ENCODE data around the gene CLSTN2. TPM values are rescaled to one million over a fixed set of nuclear protein-coding genes. Genes with fewer than 3 reads are reported as not detected.

CLSTN2 gene
- total RNA-seq, 1 donor from 2014 or later, result 80.9 TPM

GRCh38 chr3:140466535-140466934 lies 531.5 kb downstream of the CLSTN2 start:
- no peak overlapping the region for H3K4me3 Mint-ChIP-seq (ENCODE audit: unreplicated experiment)
- TF ChIP-seq, protein P1, sequence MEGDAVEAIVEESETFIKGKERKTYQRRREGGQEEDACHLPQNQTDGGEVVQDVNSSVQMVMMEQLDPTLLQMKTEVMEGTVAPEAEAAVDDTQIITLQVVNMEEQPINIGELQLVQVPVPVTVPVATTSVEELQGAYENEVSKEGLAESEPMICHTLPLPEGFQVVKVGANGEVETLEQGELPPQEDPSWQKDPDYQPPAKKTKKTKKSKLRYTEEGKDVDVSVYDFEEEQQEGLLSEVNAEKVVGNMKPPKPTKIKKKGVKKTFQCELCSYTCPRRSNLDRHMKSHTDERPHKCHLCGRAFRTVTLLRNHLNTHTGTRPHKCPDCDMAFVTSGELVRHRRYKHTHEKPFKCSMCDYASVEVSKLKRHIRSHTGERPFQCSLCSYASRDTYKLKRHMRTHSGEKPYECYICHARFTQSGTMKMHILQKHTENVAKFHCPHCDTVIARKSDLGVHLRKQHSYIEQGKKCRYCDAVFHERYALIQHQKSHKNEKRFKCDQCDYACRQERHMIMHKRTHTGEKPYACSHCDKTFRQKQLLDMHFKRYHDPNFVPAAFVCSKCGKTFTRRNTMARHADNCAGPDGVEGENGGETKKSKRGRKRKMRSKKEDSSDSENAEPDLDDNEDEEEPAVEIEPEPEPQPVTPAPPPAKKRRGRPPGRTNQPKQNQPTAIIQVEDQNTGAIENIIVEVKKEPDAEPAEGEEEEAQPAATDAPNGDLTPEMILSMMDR (IDR thresholded peaks at IDR 0.05; ENCODE audit: insufficient read depth, low read depth, low read length), result no peak
- TF ChIP-seq EZH2 (IDR thresholded peaks at IDR 0.05; ENCODE audit: insufficient read depth, low read length), result no peak
- Histone ChIP-seq H3K36me3 (ENCODE audit: insufficient read depth, low read length) (no peaks in the 10 kb centered on the region), H3K79me2 (ENCODE audit: insufficient read depth, low read length) (no peaks in the 10 kb centered on the region), H3K27ac (ENCODE audit: low read depth, low read length) (no peak overlapping the region), H3K4me3 (ENCODE audit: insufficient read depth, low read depth, low read length) (no peak overlapping the region), H3K9ac (ENCODE audit: low read length) (no peak overlapping the region), H3K9me3 (ENCODE audit: insufficient read depth, low read depth, low read length) (no peaks in the 10 kb centered on the region), H2AFZ (ENCODE audit: low read depth, low read length) (no peak overlapping the region), H3K4me1 (ENCODE audit: insufficient read depth, low read length) (peaks cover 5% of the 10 kb centered on the region), H4K20me1 (ENCODE audit: insufficient read depth, low read length) (no peaks in the 10 kb centered on the region), H3K4me2 (ENCODE audit: low read length) (no peak overlapping the region), H3K27me3 (ENCODE audit: insufficient read depth, low read length) (no peaks in the 10 kb centered on the region)
- H3K27ac Mint-ChIP-seq (ENCODE audit: unreplicated experiment), result peak overlapping the region; percentile 63
- H3K4me1 Mint-ChIP-seq (ENCODE audit: low read depth, unreplicated experiment), result peaks cover 28% of the 10 kb centered on the region
- no peak for FAIRE-seq
- DNase-seq (ENCODE audit: low read depth), result no peak
- H3K9me3 Mint-ChIP-seq (ENCODE audit: unreplicated experiment), result peaks cover 3% of the 10 kb centered on the region
- peaks cover 22% of the 10 kb centered on the region for H3K36me3 Mint-ChIP-seq (ENCODE audit: low read depth, unreplicated experiment)
- no peaks in the 10 kb centered on the region for H3K27me3 Mint-ChIP-seq (ENCODE audit: low read depth, unreplicated experiment)

GRCh38 chr3:140467104-140467577 lies 532.2 kb downstream of the CLSTN2 start:
- H3K36me3 Mint-ChIP-seq (ENCODE audit: low read depth, unreplicated experiment), result peaks cover 26% of the 10 kb centered on the region
- H2AFZ ChIP-seq (ENCODE audit: low read depth, low read length), result no peak overlapping the region
- no peaks in the 10 kb centered on the region for H3K79me2 ChIP-seq (ENCODE audit: insufficient read depth, low read length)
- peak overlapping the region; percentile 6 for H3K4me2 ChIP-seq (ENCODE audit: low read length)
- H3K27ac ChIP-seq (ENCODE audit: low read depth, low read length), result peak overlapping the region; percentile 8
- H3K4me3 Mint-ChIP-seq (ENCODE audit: unreplicated experiment), result no peak overlapping the region
- H3K9ac ChIP-seq (ENCODE audit: low read length), result no peak overlapping the region
- no peak overlapping the region for H3K4me3 ChIP-seq (ENCODE audit: insufficient read depth, low read depth, low read length)
- no peaks in the 10 kb centered on the region for H3K27me3 Mint-ChIP-seq (ENCODE audit: low read depth, unreplicated experiment)
- no peaks in the 10 kb centered on the region for H4K20me1 ChIP-seq (ENCODE audit: insufficient read depth, low read length)
- H3K9me3 ChIP-seq (ENCODE audit: insufficient read depth, low read depth, low read length), result no peaks in the 10 kb centered on the region
- no peaks in the 10 kb centered on the region for H3K36me3 ChIP-seq (ENCODE audit: insufficient read depth, low read length)
- H3K9me3 Mint-ChIP-seq (ENCODE audit: unreplicated experiment), result peaks cover 3% of the 10 kb centered on the region
- peak overlapping the region; percentile 86 for H3K27ac Mint-ChIP-seq (ENCODE audit: unreplicated experiment)
- TF ChIP-seq EZH2 (IDR thresholded peaks at IDR 0.05; ENCODE audit: insufficient read depth, low read length), result no peak
- TF ChIP-seq, protein P1 (IDR thresholded peaks at IDR 0.05; ENCODE audit: insufficient read depth, low read depth, low read length), result no peak
- peaks cover 5% of the 10 kb centered on the region for H3K4me1 ChIP-seq (ENCODE audit: insufficient read depth, low read length)
- DNase-seq (ENCODE audit: low read depth) (peak; percentile 57), FAIRE-seq (no peak)
- H3K27me3 ChIP-seq (ENCODE audit: insufficient read depth, low read length), result no peaks in the 10 kb centered on the region
- peaks cover 28% of the 10 kb centered on the region for H3K4me1 Mint-ChIP-seq (ENCODE audit: low read depth, unreplicated experiment)

- Mint-ChIP-seq H3K27me3 (ENCODE audit: low read depth, unreplicated experiment) (no peaks in the 10 kb centered on the region), H3K36me3 (ENCODE audit: low read depth, unreplicated experiment) (peaks cover 32% of the 10 kb centered on the region), H3K4me3 (ENCODE audit: unreplicated experiment) (peak overlapping the region; percentile 58), H3K9me3 (ENCODE audit: unreplicated experiment) (peaks cover 3% of the 10 kb centered on the region), H3K4me1 (ENCODE audit: low read depth, unreplicated experiment) (peaks cover 28% of the 10 kb centered on the region), H3K27ac (ENCODE audit: unreplicated experiment) (peak overlapping the region; percentile 86)
- H3K4me2 ChIP-seq (ENCODE audit: low read length), result no peak overlapping the region
- FAIRE-seq (no peak), DNase-seq (ENCODE audit: low read depth) (peak; percentile 13)
- no peak overlapping the region for H3K4me3 ChIP-seq (ENCODE audit: insufficient read depth, low read depth, low read length)
- H4K20me1 ChIP-seq (ENCODE audit: insufficient read depth, low read length), result no peaks in the 10 kb centered on the region
- no peak for TF ChIP-seq EZH2 (IDR thresholded peaks at IDR 0.05; ENCODE audit: insufficient read depth, low read length)
- TF ChIP-seq, protein P1 (IDR thresholded peaks at IDR 0.05; ENCODE audit: insufficient read depth, low read depth, low read length), result no peak
- no peaks in the 10 kb centered on the region for H3K79me2 ChIP-seq (ENCODE audit: insufficient read depth, low read length)
- H3K9ac ChIP-seq (ENCODE audit: low read length), result no peak overlapping the region
- no peak overlapping the region for H3K27ac ChIP-seq (ENCODE audit: low read depth, low read length)
- no peaks in the 10 kb centered on the region for H3K27me3 ChIP-seq (ENCODE audit: insufficient read depth, low read length)
- peaks cover 10% of the 10 kb centered on the region for H3K4me1 ChIP-seq (ENCODE audit: insufficient read depth, low read length)
- no peak overlapping the region for H2AFZ ChIP-seq (ENCODE audit: low read depth, low read length)
- no peaks in the 10 kb centered on the region for H3K9me3 ChIP-seq (ENCODE audit: insufficient read depth, low read depth, low read length)
- H3K36me3 ChIP-seq (ENCODE audit: insufficient read depth, low read length), result no peaks in the 10 kb centered on the region
These were observed 532.9 kb downstream of the CLSTN2 start for GRCh38 chr3:140467796-140468315.
